GM21737 (cell line): ENCODE measurements around the gene ARFGEF2.
"Not testable (repeated sequence)": the region's sequence is repeated elsewhere in the genome, so short reads cannot be mapped to it uniquely, and the experiment has no call there.

ENCODE experiments used
- ATAC-seq: cut with Tn5 transposase; IDR thresholded peaks from one replicate; pipeline ENCODE4 v1.9.1; 2021; ENCODE audit warnings: mild to moderate bottlenecking, moderate library complexity; ENCODE audit not compliant: unreplicated experiment

The ARFGEF2 gene

GRCh38 chr20:48921168-48921882, at the start of gene ARFGEF2:
ARFGEF2 (plus strand) TSS chr20:48921711; CDS start chr20:48921890, 179 bp downstream.
- ATAC-seq = peak; percentile 81

GRCh38 chr20:48875233-48875913, 46.1 kb upstream of the ARFGEF2 start:
- no peak for ATAC-seq

- ATAC-seq = no peak
Observed at GRCh38 chr20:48875914-48876240, 45.6 kb upstream of the ARFGEF2 start.

- ATAC-seq = no peak
Observed at GRCh38 chr20:48877304-48877703, 44.2 kb upstream of the ARFGEF2 start.

GRCh38 chr20:48878534-48879248, 42.8 kb upstream of the ARFGEF2 start:
- no peak for ATAC-seq

GRCh38 chr20:48879612-48880245, 41.8 kb upstream of the ARFGEF2 start:
- no peak for ATAC-seq

- ATAC-seq = no peak
Observed at GRCh38 chr20:48880331-48880730, 41.2 kb upstream of the ARFGEF2 start.

- no peak for ATAC-seq
Observed at GRCh38 chr20:48880981-48881657, 40.4 kb upstream of the ARFGEF2 start.

- ATAC-seq = no peak
Observed at GRCh38 chr20:48885237-48885636, 36.3 kb upstream of the ARFGEF2 start.

GRCh38 chr20:48886194-48886593, 35.3 kb upstream of the ARFGEF2 start:
- ATAC-seq = no peak

- ATAC-seq = no peak
Observed at GRCh38 chr20:48886811-48887210, 34.7 kb upstream of the ARFGEF2 start.

GRCh38 chr20:48888517-48888916, 33.0 kb upstream of the ARFGEF2 start:
- ATAC-seq = not testable (repeated sequence)

GRCh38 chr20:48889140-48889790, 32.2 kb upstream of the ARFGEF2 start:
- no peak for ATAC-seq

GRCh38 chr20:48891235-48892048, 30.1 kb upstream of the ARFGEF2 start:
- ATAC-seq = no peak

GRCh38 chr20:48892049-48892470, 29.5 kb upstream of the ARFGEF2 start:
- ATAC-seq = no peak

- no peak for ATAC-seq
Observed at GRCh38 chr20:48892891-48893290, 28.6 kb upstream of the ARFGEF2 start.

- no peak for ATAC-seq
Observed at GRCh38 chr20:48893374-48893773, 28.1 kb upstream of the ARFGEF2 start.

GRCh38 chr20:48897305-48898010, 24.1 kb upstream of the ARFGEF2 start:
- ATAC-seq = no peak

- ATAC-seq = no peak
Observed at GRCh38 chr20:48898210-48898609, 23.3 kb upstream of the ARFGEF2 start.
